MM.1S (cell line): ENCODE measurements around the gene LPA.

Experiments
- DNase-seq: peaks from one replicate; pipeline ENCODE4 v3.0.0-alpha.2; 2015
- H2AFZ ChIP-seq: fragments of 300-600 bp; sonication (generic); 2 replicates; pipeline ENCODE4 v1.6.0; 2016; ENCODE audit warnings: antibody characterized with exemption, low read length
- H3F3A ChIP-seq: fragments of 300-600 bp; sonication (generic); 2 replicates; pipeline ENCODE4 v1.6.1; 2016; ENCODE audit warnings: mild to moderate bottlenecking, antibody characterized with exemption, low read length, moderate library complexity, mixed read lengths; ENCODE audit not compliant: insufficient read depth
- H3K27ac ChIP-seq: fragments of 300-600 bp; sonication (generic); 2 replicates; pipeline ENCODE4 v1.5.1; 2016; ENCODE audit warnings: mild to moderate bottlenecking, low read length
- H3K27me3 ChIP-seq: fragments of 300-600 bp; sonication (generic); replicated peaks from 2 replicates; pipeline ENCODE4 v1.6.0; 2016; ENCODE audit warnings: low read length; ENCODE audit not compliant: insufficient read depth
- H3K36me3 ChIP-seq: fragments of 300-600 bp; sonication (generic); replicated peaks from 2 replicates; pipeline ENCODE4 v1.6.1; 2016; ENCODE audit warnings: mild to moderate bottlenecking, low read length, mixed read lengths; ENCODE audit not compliant: insufficient read depth
- H3K4me1 ChIP-seq: fragments of 300-600 bp; sonication (generic); 2 replicates; pipeline ENCODE4 v1.6.1; 2016; ENCODE audit warnings: low read length, mixed read lengths
- H3K4me2 ChIP-seq: fragments of 300-600 bp; sonication (generic); 2 replicates; pipeline ENCODE4 v1.6.0; 2016; ENCODE audit warnings: low read depth, low read length
- H3K4me3 ChIP-seq: fragments of 300-600 bp; sonication (generic); 2 replicates; pipeline ENCODE4 v1.5.1; 2016; ENCODE audit warnings: low read length, mixed read lengths
- H3K79me2 ChIP-seq: fragments of 300-600 bp; sonication (generic); 2 replicates; pipeline ENCODE4 v1.6.1; 2016; ENCODE audit warnings: mixed run types, low read length, mixed read lengths
- H3K9ac ChIP-seq: fragments of 300-600 bp; sonication (generic); 2 replicates; pipeline ENCODE4 v1.6.1; 2016; ENCODE audit warnings: low read length, mixed read lengths
- H3K9me2 ChIP-seq: fragments of 300-600 bp; sonication (generic); replicated peaks from 2 replicates; pipeline ENCODE4 v1.6.1; 2016; ENCODE audit warnings: mild to moderate bottlenecking, low read length, mixed read lengths; ENCODE audit not compliant: insufficient read depth
- H3K9me3 ChIP-seq: fragments of 300-600 bp; sonication (generic); replicated peaks from 2 replicates; pipeline ENCODE4 v1.6.1; 2016; ENCODE audit warnings: mild to moderate bottlenecking, low read length, mixed read lengths; ENCODE audit not compliant: insufficient read depth
- H4K20me1 ChIP-seq: fragments of 300-600 bp; sonication (generic); 2 replicates; pipeline ENCODE4 v1.6.1; 2016; ENCODE audit warnings: mild to moderate bottlenecking, low read length, moderate library complexity, mixed read lengths; ENCODE audit not compliant: insufficient read depth
- EZH2 ChIP-seq: fragments of 300-600 bp; sonication (generic); optimal IDR thresholded peaks from 2 replicates; pipeline ENCODE3; 2017; ENCODE audit warnings: low read depth, mild to moderate bottlenecking, antibody characterized with exemption, low read length, mixed read lengths
- EZH2phosphoT487 ChIP-seq: fragments of 300-600 bp; sonication (generic); IDR thresholded peaks from 2 replicates; pipeline ENCODE4 v1.6.1; 2018; ENCODE audit warnings: antibody characterized with exemption, low read length
- TF ChIP-seq, protein P1 (sequence below): fragments of 300-600 bp; sonication (generic); IDR thresholded peaks from 2 replicates; pipeline ENCODE4 v1.5.1; 2016; ENCODE audit warnings: antibody characterized with exemption, low read length, mixed read lengths

Gene LPA

DNA sequence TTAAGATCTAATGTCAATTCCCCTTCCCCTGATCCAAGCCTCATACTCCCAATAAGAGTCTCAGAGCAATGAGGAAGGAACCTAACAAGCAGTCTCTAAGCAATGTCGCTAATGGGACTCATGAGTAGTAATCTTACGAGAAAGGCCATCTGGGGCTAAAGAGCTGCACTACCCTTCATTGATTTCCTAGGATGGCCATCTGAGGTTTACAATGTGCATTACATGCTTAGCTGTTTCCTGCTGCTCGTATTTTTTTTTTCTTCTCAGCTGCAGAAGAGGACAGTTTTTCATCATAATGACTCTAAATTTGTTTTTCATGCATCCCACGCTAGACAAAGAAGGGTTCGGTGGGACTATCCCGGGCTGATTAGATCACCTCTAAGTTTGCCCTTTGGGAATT is 119.3 kb downstream of the LPA start:
- Histone ChIP-seq H3K36me3 (no peaks in the 10 kb centered on the region), H3K9me2 (no peaks in the 10 kb centered on the region), H3K79me2 (no peaks in the 10 kb centered on the region), H3K4me2 (no peak overlapping the region), H3K9ac (no peak overlapping the region), H3K27me3 (no peaks in the 10 kb centered on the region), H3K4me3 (no peak overlapping the region), H2AFZ (no peak overlapping the region), H3K27ac (no peak overlapping the region), H4K20me1 (no peaks in the 10 kb centered on the region), H3F3A (no peaks in the 10 kb centered on the region), H3K4me1 (no peaks in the 10 kb centered on the region), H3K9me3 (no peaks in the 10 kb centered on the region)
- no peak for TF ChIP-seq EZH2phosphoT487
- no peak for TF ChIP-seq EZH2
- TF ChIP-seq, protein P1, sequence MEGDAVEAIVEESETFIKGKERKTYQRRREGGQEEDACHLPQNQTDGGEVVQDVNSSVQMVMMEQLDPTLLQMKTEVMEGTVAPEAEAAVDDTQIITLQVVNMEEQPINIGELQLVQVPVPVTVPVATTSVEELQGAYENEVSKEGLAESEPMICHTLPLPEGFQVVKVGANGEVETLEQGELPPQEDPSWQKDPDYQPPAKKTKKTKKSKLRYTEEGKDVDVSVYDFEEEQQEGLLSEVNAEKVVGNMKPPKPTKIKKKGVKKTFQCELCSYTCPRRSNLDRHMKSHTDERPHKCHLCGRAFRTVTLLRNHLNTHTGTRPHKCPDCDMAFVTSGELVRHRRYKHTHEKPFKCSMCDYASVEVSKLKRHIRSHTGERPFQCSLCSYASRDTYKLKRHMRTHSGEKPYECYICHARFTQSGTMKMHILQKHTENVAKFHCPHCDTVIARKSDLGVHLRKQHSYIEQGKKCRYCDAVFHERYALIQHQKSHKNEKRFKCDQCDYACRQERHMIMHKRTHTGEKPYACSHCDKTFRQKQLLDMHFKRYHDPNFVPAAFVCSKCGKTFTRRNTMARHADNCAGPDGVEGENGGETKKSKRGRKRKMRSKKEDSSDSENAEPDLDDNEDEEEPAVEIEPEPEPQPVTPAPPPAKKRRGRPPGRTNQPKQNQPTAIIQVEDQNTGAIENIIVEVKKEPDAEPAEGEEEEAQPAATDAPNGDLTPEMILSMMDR, result no peak
- no peak for DNase-seq

DNA sequence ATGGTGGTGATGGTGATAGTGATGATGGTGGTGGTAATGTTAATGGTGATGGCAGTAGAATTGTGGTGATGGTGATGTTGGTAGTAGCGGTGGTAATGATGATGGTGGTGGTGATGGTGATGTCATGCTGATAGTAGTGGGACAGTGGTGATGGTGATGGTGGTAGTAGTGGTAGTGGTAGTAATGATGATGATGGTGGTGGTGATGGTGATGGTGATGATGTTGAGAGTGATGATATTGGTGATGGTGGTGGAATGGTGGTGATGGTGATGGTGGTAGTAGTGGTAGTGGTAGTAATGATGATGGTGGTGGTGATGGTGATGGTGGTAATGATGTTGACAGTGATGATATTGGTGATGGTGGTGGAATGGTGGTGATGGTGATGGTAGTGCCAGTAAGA is 128.8 kb downstream of the LPA start:
- Histone ChIP-seq H3K4me1 (no peaks in the 10 kb centered on the region), H3K27me3 (no peaks in the 10 kb centered on the region), H3K9me2 (no peaks in the 10 kb centered on the region), H3K36me3 (no peaks in the 10 kb centered on the region), H3K27ac (no peak overlapping the region), H3K79me2 (no peaks in the 10 kb centered on the region), H4K20me1 (no peaks in the 10 kb centered on the region), H3K9ac (no peak overlapping the region), H3K9me3 (no peaks in the 10 kb centered on the region), H3F3A (no peaks in the 10 kb centered on the region), H3K4me3 (no peak overlapping the region), H2AFZ (no peak overlapping the region), H3K4me2 (no peak overlapping the region)
- no peak for TF ChIP-seq EZH2phosphoT487
- TF ChIP-seq, protein P1, result no peak
- no peak for TF ChIP-seq EZH2
- DNase-seq, result no peak

DNA sequence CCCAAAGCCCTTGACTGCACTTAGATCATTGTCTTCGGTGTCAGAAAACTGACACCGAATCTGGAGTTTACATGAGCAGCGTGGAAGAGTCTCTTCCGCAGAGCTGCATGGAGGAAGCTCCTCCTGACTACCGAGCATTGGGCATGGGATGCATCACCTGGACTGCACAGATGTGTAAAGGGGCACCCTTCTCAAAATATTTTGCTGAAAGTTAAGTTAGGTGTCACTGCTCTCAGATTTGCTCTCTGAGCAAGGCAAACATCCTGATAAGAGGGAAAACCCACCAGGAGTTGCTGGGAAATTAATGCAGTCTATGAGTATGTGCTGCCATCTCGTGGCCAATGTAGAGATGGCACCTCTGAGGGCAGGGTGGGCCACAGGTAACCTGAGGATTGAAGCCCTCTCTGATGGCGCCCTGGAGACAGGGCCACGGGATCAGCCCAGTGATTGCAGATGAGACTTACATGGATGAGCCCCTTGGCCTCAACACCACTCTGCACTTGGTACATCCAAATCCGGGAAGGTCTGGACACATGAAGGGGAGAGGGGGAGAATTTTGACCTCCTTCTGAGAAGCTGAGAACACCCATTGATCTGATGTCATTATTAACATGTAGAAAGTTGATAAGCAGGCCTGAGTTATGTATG is 129.9 kb downstream of the LPA start:
- TF ChIP-seq, protein P1, result peak; percentile 72
- TF ChIP-seq EZH2, result no peak
- Histone ChIP-seq H4K20me1 (no peaks in the 10 kb centered on the region), H3K9ac (no peak overlapping the region)

More for the DNA sequence above, 129.9 kb downstream of the LPA start:
- H3K4me2 ChIP-seq, result no peak overlapping the region
- no peaks in the 10 kb centered on the region for H3K4me1 ChIP-seq
- H3K9me2 ChIP-seq, result no peaks in the 10 kb centered on the region
- no peaks in the 10 kb centered on the region for H3F3A ChIP-seq
- H3K27ac ChIP-seq, result no peak overlapping the region
- H3K79me2 ChIP-seq, result no peaks in the 10 kb centered on the region
- H3K9me3 ChIP-seq, result no peaks in the 10 kb centered on the region
- H3K27me3 ChIP-seq, result no peaks in the 10 kb centered on the region
- H3K36me3 ChIP-seq, result no peaks in the 10 kb centered on the region
- H3K4me3 ChIP-seq, result no peak overlapping the region
- peak; percentile 7 for DNase-seq
- H2AFZ ChIP-seq, result no peak overlapping the region
